ENCODE results near the gene SH3BP5L. TPM values are rescaled to one million over a fixed set of nuclear protein-coding genes. Genes with fewer than 3 reads are reported as not detected.

Gene SH3BP5L
- total RNA-seq, 1 experiment from 2014 or later, result 15.8 TPM

GRCh38 chr1:248857201-248857600, 31.5 kb upstream of the SH3BP5L start:
- Histone ChIP-seq H3K36me3 (peaks cover 3% of the 10 kb centered on the region; the same call in 1 of the 2 replicates), H3K27me3 (no peaks in the 10 kb centered on the region), H3K27ac (no peak overlapping the region; the same call in 1 of the 2 replicates), H3K4me3 (peak overlapping the region; percentile 66), H3K4me1 (peaks cover 7% of the 10 kb centered on the region), H3K9me3 (replicated peaks) (no peaks in the 10 kb centered on the region)
- DNase-seq, result no peak

- Histone ChIP-seq H3K27ac (no peak overlapping the region), H3K36me3 (peaks cover 3% of the 10 kb centered on the region; the same call in 1 of the 2 replicates), H3K4me3 (no peak overlapping the region), H3K27me3 (no peaks in the 10 kb centered on the region), H3K9me3 (replicated peaks) (no peaks in the 10 kb centered on the region), H3K4me1 (peaks cover 7% of the 10 kb centered on the region)
- DNase-seq, result no peak
Measured at GRCh38 chr1:248856176-248856575, 30.5 kb upstream of the SH3BP5L start.

- no peak overlapping the region for H3K4me3 ChIP-seq
- H3K36me3 ChIP-seq, result peaks cover 3% of the 10 kb centered on the region; the same call in 1 of the 2 replicates
- no peaks in the 10 kb centered on the region for H3K27me3 ChIP-seq
- peaks cover 7% of the 10 kb centered on the region for H3K4me1 ChIP-seq
- no peak overlapping the region for H3K27ac ChIP-seq
- DNase-seq, result no peak
- no peaks in the 10 kb centered on the region for H3K9me3 ChIP-seq (replicated peaks)
Measured at GRCh38 chr1:248855580-248855979, 29.9 kb upstream of the SH3BP5L start.

- H3K27me3 ChIP-seq, result no peaks in the 10 kb centered on the region
- no peak for DNase-seq
Measured at GRCh38 chr1:248853663-248854375, 28.1 kb upstream of the SH3BP5L start.

GRCh38 chr1:248852481-248853405, 27.0 kb upstream of the SH3BP5L start:
- H3K4me1 ChIP-seq, result no peaks in the 10 kb centered on the region; the same call in 1 of the 2 replicates
- H3K9me3 ChIP-seq (replicated peaks), result no peaks in the 10 kb centered on the region
- H3K36me3 ChIP-seq, result peaks cover 10% of the 10 kb centered on the region
- H3K27me3 ChIP-seq, result no peaks in the 10 kb centered on the region
- H3K27ac ChIP-seq, result no peak overlapping the region
- H3K4me3 ChIP-seq, result no peak overlapping the region
- DNase-seq, result no peak

More at GRCh38 chr1:248853663-248854375, 28.1 kb upstream of the SH3BP5L start:
- Histone ChIP-seq H3K27ac (no peak overlapping the region), H3K4me1 (no peaks in the 10 kb centered on the region; the same call in 1 of the 2 replicates), H3K4me3 (no peak overlapping the region), H3K36me3 (peaks cover 10% of the 10 kb centered on the region), H3K9me3 (replicated peaks) (no peaks in the 10 kb centered on the region)

- Histone ChIP-seq H3K27me3 (no peaks in the 10 kb centered on the region), H3K9me3 (replicated peaks) (no peaks in the 10 kb centered on the region), H3K4me3 (no peak overlapping the region), H3K27ac (no peak overlapping the region), H3K36me3 (peaks cover 11% of the 10 kb centered on the region), H3K4me1 (no peaks in the 10 kb centered on the region)
- no peak for DNase-seq
Measured at GRCh38 chr1:248851390-248851789, 25.7 kb upstream of the SH3BP5L start.

- Histone ChIP-seq H3K27me3 (no peaks in the 10 kb centered on the region), H3K4me3 (no peak overlapping the region), H3K36me3 (peaks cover 13% of the 10 kb centered on the region), H3K4me1 (no peaks in the 10 kb centered on the region), H3K27ac (no peak overlapping the region), H3K9me3 (replicated peaks) (no peaks in the 10 kb centered on the region)
- DNase-seq, result no peak
Measured at GRCh38 chr1:248850536-248851251, 25.0 kb upstream of the SH3BP5L start.

GRCh38 chr1:248850124-248850523, 24.4 kb upstream of the SH3BP5L start:
- DNase-seq, result no peak
- Histone ChIP-seq H3K36me3 (peaks cover 13% of the 10 kb centered on the region), H3K4me1 (no peaks in the 10 kb centered on the region), H3K27me3 (no peaks in the 10 kb centered on the region), H3K9me3 (replicated peaks) (no peaks in the 10 kb centered on the region), H3K27ac (no peak overlapping the region), H3K4me3 (no peak overlapping the region)

- H3K27me3 ChIP-seq, result no peaks in the 10 kb centered on the region
- peaks cover 13% of the 10 kb centered on the region for H3K36me3 ChIP-seq
- DNase-seq, result no peak
- H3K27ac ChIP-seq, result no peak overlapping the region
- no peaks in the 10 kb centered on the region for H3K9me3 ChIP-seq (replicated peaks)
- no peak overlapping the region for H3K4me3 ChIP-seq
- no peaks in the 10 kb centered on the region for H3K4me1 ChIP-seq
Measured at GRCh38 chr1:248849637-248850036, 23.9 kb upstream of the SH3BP5L start.

GRCh38 chr1:248849152-248849551, 23.4 kb upstream of the SH3BP5L start:
- DNase-seq, result no peak
- Histone ChIP-seq H3K36me3 (peaks cover 13% of the 10 kb centered on the region), H3K4me3 (no peak overlapping the region), H3K27me3 (no peaks in the 10 kb centered on the region), H3K9me3 (replicated peaks) (no peaks in the 10 kb centered on the region), H3K27ac (no peak overlapping the region), H3K4me1 (no peaks in the 10 kb centered on the region)

GRCh38 chr1:248848602-248849001, 22.9 kb upstream of the SH3BP5L start:
- Histone ChIP-seq H3K4me3 (no peak overlapping the region), H3K27me3 (no peaks in the 10 kb centered on the region), H3K9me3 (replicated peaks) (no peaks in the 10 kb centered on the region), H3K36me3 (peaks cover 10% of the 10 kb centered on the region), H3K27ac (no peak overlapping the region), H3K4me1 (no peaks in the 10 kb centered on the region)
- no peak for DNase-seq

GRCh38 chr1:248847956-248848561, 22.3 kb upstream of the SH3BP5L start:
- H3K9me3 ChIP-seq (replicated peaks), result no peaks in the 10 kb centered on the region
- no peaks in the 10 kb centered on the region for H3K4me1 ChIP-seq
- H3K4me3 ChIP-seq, result no peak overlapping the region
- H3K27me3 ChIP-seq, result no peaks in the 10 kb centered on the region
- H3K27ac ChIP-seq, result no peak overlapping the region
- no peak for DNase-seq
- H3K36me3 ChIP-seq, result peaks cover 9% of the 10 kb centered on the region

- Histone ChIP-seq H3K4me1 (no peaks in the 10 kb centered on the region), H3K4me3 (no peak overlapping the region), H3K36me3 (peaks cover 9% of the 10 kb centered on the region), H3K9me3 (replicated peaks) (no peaks in the 10 kb centered on the region), H3K27me3 (no peaks in the 10 kb centered on the region), H3K27ac (no peak overlapping the region)
- no peak for DNase-seq
Measured at GRCh38 chr1:248847181-248847955, 21.7 kb upstream of the SH3BP5L start.

- no peaks in the 10 kb centered on the region for H3K4me1 ChIP-seq
- peaks cover 5% of the 10 kb centered on the region for H3K36me3 ChIP-seq
- H3K4me3 ChIP-seq, result no peak overlapping the region
- H3K27ac ChIP-seq, result no peak overlapping the region
- DNase-seq, result no peak
- H3K27me3 ChIP-seq, result no peaks in the 10 kb centered on the region
- H3K9me3 ChIP-seq (replicated peaks), result no peaks in the 10 kb centered on the region
Measured at GRCh38 chr1:248844526-248844925, 18.8 kb upstream of the SH3BP5L start.

All from SJCRH30 (cell line).